Measurements from ENCODE around the gene CIPC.

CIPC gene

DNA sequence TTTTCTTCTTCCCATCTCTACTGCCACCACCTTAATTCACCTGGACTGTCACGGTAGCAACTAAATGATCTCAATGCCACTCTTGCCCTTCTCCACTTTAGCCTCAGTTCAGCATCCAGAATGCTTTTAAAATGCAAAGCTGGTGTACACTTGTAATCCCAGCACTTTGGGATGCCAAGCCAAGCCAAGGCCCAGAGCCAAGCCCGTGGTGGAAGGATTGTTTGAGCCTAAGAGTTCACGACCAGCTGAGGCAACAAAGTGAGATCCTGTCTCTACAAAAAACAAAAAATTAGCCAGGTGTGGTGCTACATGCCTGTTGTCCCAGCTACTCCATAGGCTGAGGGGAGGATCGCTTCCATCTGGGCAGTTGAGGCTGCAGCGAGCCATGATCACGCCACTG, 5.9 kb downstream of the CIPC start:
- no peak for DNase-seq

DNA sequence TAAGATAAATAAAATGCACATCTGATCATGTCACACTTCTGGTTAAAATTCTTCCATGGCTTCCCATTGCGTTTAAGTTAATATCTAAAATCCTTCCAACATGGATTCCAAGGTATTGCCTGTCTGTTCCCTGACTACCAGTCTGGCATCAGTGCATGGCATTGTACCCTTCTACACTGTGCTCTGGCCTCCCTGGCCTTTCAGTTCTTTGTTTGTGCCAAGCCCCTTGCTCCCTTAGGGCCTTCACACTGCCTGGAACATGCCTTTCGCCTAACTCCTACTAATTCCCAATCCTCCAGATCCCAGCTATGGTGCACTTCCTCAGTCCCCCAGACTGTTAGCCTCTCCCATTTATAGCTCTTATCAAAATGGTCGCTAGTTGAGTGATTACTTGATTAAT, 6.3 kb downstream of the CIPC start:
- no peak for DNase-seq

- no peak for DNase-seq
Measured at GRCh38 chr14:77105145-77105939, 7.3 kb downstream of the CIPC start.

- DNase-seq = no peak
Measured at GRCh38 chr14:77106666-77107065, 8.6 kb downstream of the CIPC start.

- no peak for DNase-seq
Measured at GRCh38 chr14:77107228-77107627, 9.2 kb downstream of the CIPC start.

- no peak for DNase-seq
Measured at GRCh38 chr14:77108753-77109152, 10.7 kb downstream of the CIPC start.

DNA sequence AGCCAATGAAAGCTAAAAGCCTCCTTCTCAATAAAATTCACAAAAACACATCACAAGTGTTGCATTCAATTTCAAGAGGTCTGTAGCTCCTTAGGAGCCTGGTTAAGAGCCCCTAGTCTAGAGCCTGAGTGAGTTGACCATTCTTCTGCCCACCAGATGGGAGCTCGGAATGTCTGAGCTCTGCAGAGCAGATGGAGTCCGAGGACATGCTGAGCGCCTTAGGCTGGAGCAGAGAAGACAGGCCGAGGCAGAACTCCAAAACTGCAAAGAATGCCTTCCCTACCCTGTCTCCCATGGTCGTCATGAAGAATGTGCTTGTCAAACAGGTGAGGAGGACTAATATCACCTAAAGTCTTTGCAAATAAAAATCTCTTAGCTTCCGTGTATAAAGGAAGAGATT, 11.6 kb downstream of the CIPC start:
- no peak for DNase-seq

DNA sequence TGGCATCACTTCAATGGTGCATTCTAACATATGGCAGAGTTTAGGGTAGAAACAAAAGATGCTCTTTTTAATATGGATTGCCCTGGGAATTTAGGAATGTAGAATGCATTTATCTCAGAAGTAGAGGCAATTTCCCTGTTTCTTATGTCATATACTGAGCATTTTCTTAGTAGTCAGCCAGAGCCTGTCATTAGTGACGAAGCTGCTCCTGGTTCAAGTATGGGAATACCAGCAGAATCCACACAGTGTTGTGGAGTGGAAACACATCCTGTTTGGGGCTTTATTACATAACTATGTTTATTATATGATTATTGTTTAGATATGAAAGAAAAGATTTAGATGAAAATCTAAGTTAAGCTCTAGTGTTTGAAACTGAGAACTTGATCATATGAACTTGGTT, 12.2 kb downstream of the CIPC start:
- DNase-seq = no peak

GRCh38 chr14:77111021-77111420, 13.0 kb downstream of the CIPC start:
- DNase-seq = no peak

DNA sequence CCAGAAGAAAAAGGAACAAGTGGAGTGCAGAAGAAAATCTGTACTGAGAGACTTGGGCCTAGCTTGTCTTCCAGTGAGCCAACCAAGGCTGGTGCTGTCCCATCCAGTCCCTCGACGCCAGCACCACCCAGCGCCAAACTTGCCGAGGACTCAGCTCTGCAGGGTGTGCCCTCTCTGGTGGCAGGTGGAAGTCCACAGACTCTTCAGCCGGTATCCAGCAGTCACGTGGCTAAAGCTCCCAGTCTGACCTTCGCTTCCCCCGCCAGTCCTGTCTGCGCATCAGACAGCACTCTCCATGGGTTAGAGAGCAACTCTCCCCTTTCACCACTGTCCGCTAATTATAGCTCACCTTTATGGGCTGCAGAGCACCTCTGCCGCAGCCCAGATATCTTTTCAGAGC, 15.6 kb downstream of the CIPC start:
- no peak for DNase-seq

- DNase-seq = no peak
Measured at GRCh38 chr14:77114609-77115008, 16.6 kb downstream of the CIPC start.

GRCh38 chr14:77116172-77116817, 18.2 kb downstream of the CIPC start:
- DNase-seq = no peak

- DNase-seq = no peak
Measured at GRCh38 chr14:77119851-77120250, 21.8 kb downstream of the CIPC start.

DNA sequence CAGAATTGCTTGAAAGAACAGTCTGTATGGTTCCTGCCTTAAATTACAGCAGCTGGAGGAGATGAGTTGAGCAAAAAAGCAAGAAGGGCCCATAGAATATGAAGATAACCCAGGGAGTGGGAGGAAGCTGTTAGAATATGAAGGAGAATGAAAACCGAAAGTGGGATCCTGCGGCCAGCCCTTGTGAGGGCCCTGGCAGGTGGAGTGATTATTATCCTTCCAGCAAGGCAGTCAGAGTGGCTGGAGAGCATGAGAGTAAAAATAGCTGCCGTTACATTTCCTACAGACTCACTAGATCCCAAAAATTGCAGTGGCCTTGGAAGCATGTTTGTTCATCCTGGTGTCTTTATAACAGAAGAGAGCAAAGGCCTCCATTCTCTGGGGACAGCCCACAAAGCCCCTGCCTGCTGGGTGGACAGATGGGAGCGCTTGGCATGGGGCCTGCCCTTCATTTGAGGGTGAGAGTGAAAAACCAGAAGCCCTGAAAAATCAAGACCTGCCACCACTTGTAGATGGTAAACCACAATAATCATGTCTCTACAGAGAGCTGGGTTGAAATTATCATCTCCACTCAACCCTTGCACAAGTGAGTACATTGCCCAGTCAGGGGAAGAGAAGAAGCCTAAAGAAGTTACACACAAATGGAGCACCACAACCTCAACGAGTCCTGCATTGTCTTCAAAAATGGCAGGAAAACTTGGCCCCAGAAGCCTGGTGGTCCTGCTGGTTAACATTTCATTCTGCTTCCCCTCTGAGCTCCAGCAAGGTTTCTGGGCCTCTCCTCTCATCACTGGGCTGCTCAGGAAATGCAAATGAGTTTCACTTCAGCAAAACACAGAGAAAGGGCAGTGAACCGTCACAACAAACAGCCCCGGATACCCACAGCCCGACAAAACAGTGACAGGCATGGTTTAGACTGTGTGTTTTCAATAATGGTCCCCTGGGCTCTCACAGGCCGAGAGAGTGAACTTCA, 23.0 kb downstream of the CIPC start:
- peak in 2 of 4 experiments; percentile 20 to 30 for DNase-seq

DNA sequence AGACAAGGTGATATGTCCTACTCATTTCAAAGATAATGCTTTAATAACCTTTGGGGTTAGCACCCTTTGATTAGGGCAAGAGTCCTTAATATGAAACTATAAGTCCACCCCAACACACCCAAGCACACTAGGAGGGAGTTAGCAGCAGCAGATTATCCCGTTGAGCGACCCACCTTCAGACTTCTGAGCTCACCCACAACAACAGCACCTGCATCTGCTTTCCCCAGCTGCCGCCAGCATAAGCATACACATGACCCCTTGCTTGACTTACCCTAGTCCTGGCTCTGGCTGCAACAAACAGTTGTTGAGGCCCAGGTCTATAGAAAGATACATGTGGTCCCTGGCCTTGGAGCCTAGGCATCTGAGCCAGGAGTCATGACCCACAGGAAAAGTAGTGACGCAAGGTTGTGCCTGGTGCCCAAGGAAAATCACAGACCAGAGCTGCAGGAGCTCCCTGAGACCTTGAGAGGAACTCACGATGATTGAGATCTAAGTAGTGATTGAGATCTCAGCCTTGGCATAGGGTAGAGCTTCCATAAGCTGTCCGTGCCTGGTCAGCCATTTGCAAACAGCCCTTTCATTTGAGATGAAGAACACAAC, 24.6 kb downstream of the CIPC start:
- DNase-seq = no peak

GRCh38 chr14:77123381-77124325, 25.6 kb downstream of the CIPC start:
- no peak for DNase-seq

DNA sequence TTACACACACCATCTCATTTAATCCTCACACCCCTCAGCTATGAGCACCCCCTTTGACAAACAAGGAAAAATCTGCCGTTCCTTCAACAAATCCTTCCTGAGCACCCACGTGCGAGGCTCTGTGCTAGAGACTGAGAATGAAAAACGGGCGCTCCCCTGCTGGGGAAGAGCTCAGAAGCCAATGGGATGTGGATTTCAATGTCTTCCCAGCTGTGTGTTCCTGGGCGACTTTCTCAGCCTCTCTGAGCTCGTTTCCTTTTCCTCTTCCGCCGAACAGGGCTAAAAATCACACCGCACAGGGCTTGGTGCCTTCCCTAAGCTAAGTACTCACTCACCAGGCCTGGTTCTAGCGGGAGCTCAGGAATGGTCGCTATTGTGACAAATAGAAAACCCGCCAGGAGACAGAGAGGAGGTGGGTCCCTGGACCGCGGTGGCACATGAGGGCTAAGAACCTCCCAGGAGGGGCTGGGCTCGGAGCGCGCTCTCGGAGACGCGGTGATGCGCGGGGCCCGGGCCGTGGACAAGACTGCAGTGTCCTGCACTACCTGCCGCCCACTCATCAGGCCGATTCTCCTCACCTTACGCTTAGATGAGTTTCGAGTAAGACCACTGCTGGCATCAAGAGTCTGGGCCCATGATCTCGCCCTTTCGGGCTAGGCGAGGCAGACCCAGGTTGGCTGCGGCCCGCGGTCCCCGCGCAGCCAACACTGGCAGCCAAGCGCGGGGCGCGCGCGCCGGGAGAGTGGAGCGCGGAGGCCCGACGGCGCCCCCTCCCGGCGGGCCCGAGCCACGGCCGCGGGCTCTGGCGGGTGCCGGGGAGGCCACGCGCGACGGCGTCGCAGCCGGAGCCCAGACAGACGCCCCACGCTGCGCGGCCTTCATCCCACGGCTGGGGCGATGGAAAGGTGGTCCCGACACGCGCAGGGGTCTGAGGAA, 26.6 kb downstream of the CIPC start:
- peak in 3 of 4 experiments; percentile 38 to 67 (median 61) for DNase-seq

GRCh38 chr14:77125281-77125801, 27.3 kb downstream of the CIPC start:
- DNase-seq = no peak

GRCh38 chr14:77125823-77126325, 27.8 kb downstream of the CIPC start:
- no peak for DNase-seq

DNA sequence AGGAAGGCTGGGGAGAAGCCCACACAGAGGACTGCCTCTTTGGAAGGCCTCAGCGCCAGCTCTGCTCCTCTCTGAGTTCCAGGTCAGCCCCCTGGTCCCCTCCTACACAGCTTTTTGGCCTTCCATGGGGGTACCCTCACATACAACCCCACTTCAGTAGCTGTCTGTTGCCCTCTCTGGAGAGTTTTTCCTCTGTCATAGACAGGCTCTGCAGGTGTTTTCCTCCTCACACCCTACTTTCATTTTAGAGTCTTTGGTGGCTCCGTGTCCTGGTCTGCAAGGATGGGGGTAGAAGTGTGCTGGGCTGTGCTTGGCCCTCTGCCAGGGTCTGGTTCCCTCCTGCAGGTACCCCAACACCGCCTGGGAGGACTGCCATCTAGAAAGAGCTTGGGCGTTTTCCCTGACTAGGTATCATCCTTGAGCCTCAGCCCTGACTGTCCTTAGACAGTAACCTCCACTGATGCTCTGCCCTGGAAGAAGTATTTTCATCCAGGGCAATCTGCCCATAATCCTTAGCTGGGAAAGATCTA, 28.5 kb downstream of the CIPC start:
- no peak for DNase-seq

Measured in activated CD4-positive, CD25-positive, alpha-beta regulatory T cell (primary cell).